Activated CD8-positive, alpha-beta T cell treated with anti-CD3 and anti-CD28 coated beads for 36 hours (primary cell): ENCODE data around the gene BRSK2. TPM values are rescaled to one million over a fixed set of nuclear protein-coding genes. Genes with fewer than 3 reads are reported as not detected.
"Not testable (repeated sequence)": the region's sequence is repeated elsewhere in the genome, so short reads cannot be mapped to it uniquely, and the experiment has no call there.

Experiments
- ATAC-seq: fragments of 200-7000 bp; cut with Tn5 transposase; one replicate; pipeline ENCODE4 v1.10.0; 2021; ENCODE audit warnings: mild to moderate bottlenecking, moderate library complexity
- CTCF ChIA-PET: fragments of 350-600 bp; sonication (Branson Sonifier 250); formaldehyde crosslinking; loops from one replicate; lab custom pipeline; 2021; ENCODE audit warnings: antibody characterized with exemption; lab: Charles Lee
- POLR2A ChIA-PET: fragments of 350-600 bp; sonication (Branson Sonifier 250); formaldehyde crosslinking; loops from one replicate; lab custom pipeline; 2021; ENCODE audit warnings: antibody characterized with exemption; lab: Charles Lee
- DNase-seq: peaks from one replicate; pipeline ENCODE4 v3.0.0-alpha.2; 2020
- H3K27ac Mint-ChIP-seq: one replicate; pipeline ENCODE4 v1.8.0; 2021; ENCODE audit warnings: mild to moderate bottlenecking, mixed read lengths
- H3K27me3 Mint-ChIP-seq: one replicate; pipeline ENCODE4 v1.8.0; 2021; ENCODE audit warnings: mixed read lengths
- H3K36me3 Mint-ChIP-seq: one replicate; pipeline ENCODE4 v1.8.0; 2021; ENCODE audit warnings: low read depth, mixed read lengths
- H3K4me1 Mint-ChIP-seq: one replicate; pipeline ENCODE4 v1.8.0; 2021; ENCODE audit warnings: low read depth, mixed read lengths
- H3K4me3 Mint-ChIP-seq: one replicate; pipeline ENCODE4 v1.8.0; 2021; ENCODE audit warnings: mild to moderate bottlenecking, moderate library complexity, mixed read lengths
- H3K9me3 Mint-ChIP-seq: one replicate; pipeline ENCODE4 v1.8.0; 2021; ENCODE audit warnings: mixed read lengths
- intact Hi-C: fragments of 100-400 bp; cut with micrococcal nuclease; formaldehyde crosslinking; loops from one replicate; pipeline ENCODE4 v1.10.0; 2022
- total RNA-seq, 2 experiments: library from RNA; stranded (reverse); gene quantifications; one replicate each; pipeline ENCODE4 v1.2.3, GENCODE V29; 2021
- TF ChIP-seq, protein P1 (sequence below): fragments of 200-600 bp; IDR thresholded peaks from one replicate; pipeline ENCODE4 v1.8.0; 2022; ENCODE audit warnings: antibody characterized with exemption, mild to moderate bottlenecking

BRSK2 gene
- total RNA-seq, result 1 to 10 TPM; 1.1 to 2.0 TPM

DNA sequence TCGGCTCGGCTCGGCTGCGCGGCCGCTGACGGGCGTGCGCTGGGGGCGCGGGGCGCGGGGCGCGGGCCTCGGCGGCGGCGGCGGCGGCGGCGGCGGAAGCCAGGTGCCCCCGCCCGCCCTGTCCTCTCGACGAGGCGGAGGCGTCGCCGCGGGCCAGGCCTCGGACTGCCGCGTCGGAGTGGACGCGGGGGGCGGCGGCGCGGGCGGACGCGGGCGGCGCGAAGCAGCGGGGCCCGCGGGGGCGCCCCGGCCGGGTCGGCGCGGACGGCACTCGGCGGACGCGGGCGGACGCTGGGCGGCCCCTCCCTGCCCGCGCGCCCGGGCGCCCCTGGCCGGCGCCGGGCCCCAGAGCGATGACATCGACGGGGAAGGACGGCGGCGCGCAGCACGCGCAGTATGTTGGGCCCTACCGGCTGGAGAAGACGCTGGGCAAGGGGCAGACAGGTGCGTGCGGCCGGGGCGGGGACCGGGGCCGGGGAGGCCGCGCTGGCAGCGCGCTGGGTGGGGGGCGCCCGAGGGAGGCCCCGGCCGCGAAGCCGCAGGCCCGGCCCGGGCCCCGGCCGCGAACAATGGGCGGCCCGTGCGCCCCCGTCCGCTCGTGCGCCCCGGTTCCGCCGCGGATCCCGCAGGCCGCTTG lies at the start of gene BRSK2:
Gene BRSK2, plus strand, starts transcription at position 3 of the 637 bp plus-strand sequence. Its CDS starts 351 bp downstream, at position 354.
- H3K27me3 Mint-ChIP-seq, result peaks cover 21% of the 10 kb centered on the region
- TF ChIP-seq, protein P1, sequence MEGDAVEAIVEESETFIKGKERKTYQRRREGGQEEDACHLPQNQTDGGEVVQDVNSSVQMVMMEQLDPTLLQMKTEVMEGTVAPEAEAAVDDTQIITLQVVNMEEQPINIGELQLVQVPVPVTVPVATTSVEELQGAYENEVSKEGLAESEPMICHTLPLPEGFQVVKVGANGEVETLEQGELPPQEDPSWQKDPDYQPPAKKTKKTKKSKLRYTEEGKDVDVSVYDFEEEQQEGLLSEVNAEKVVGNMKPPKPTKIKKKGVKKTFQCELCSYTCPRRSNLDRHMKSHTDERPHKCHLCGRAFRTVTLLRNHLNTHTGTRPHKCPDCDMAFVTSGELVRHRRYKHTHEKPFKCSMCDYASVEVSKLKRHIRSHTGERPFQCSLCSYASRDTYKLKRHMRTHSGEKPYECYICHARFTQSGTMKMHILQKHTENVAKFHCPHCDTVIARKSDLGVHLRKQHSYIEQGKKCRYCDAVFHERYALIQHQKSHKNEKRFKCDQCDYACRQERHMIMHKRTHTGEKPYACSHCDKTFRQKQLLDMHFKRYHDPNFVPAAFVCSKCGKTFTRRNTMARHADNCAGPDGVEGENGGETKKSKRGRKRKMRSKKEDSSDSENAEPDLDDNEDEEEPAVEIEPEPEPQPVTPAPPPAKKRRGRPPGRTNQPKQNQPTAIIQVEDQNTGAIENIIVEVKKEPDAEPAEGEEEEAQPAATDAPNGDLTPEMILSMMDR, result no peak
- peaks cover 11% of the 10 kb centered on the region for H3K4me1 Mint-ChIP-seq
- H3K9me3 Mint-ChIP-seq, result no peaks in the 10 kb centered on the region
- intact Hi-C loops, result no loop called here
- ChIA-PET CTCF (no interaction called here), POLR2A (interaction anchor here (1.0 kb wide), 1 partner anchor 79 kb away, joined by 4 read pairs; no protein-coding TSS in a partner anchor)
- ATAC-seq, result no peak
- DNase-seq, result no peak
- H3K4me3 Mint-ChIP-seq, result peak within 1 kb of the TSS; percentile 69
- H3K36me3 Mint-ChIP-seq, result no peaks in the 10 kb centered on the region
- no peak within 1 kb of the TSS for H3K27ac Mint-ChIP-seq

DNA sequence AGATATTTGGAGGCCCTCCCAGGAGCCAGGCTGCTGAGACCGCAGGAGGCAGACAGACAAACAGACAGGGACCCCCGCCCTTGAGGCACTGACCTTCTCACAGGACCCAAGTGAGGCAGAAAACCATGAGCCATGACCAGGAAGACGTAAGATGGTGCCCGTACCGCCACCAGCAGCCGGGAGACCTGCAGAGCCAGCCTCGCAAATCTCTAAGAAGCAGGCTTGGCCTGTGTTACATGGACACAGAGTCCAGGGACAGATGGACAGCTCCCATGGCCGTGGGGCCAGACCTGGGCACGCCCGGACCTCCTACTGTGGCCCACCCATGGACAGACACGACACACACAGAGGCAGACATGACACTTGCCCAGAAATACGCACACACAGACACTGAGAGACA lies 49.6 kb upstream of the BRSK2 start:
- no peak for DNase-seq
- H3K4me3 Mint-ChIP-seq, result no peak overlapping the region
- H3K27me3 Mint-ChIP-seq, result peaks cover 4% of the 10 kb centered on the region
- TF ChIP-seq, protein P1, result no peak
- H3K36me3 Mint-ChIP-seq, result no peaks in the 10 kb centered on the region
- intact Hi-C loops, result no loop called here
- H3K27ac Mint-ChIP-seq, result no peak overlapping the region
- H3K9me3 Mint-ChIP-seq, result peaks cover 7% of the 10 kb centered on the region
- ATAC-seq, result no peak
- peaks cover 10% of the 10 kb centered on the region for H3K4me1 Mint-ChIP-seq
- ChIA-PET POLR2A (no interaction called here), CTCF (no interaction called here)

DNA sequence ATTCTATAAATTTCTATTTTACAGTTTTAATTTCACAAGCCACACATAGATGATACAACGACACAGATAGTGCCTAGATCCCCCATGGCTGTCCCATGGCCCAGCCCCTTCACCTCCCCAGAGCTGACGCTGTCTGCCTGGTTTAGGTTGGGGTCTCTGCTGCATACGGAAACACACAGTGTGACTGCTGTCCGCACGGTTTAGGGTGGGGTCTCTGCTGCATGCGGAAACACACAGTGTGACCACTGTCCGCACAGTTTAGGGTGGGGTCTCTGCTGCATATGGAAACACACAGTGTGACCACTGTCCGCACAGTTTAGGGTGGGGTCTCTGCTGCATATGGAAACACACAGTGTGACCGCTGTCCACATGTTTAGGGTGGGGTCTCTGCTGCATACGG lies 48.5 kb upstream of the BRSK2 start:
- H3K27me3 Mint-ChIP-seq, ATAC-seq, H3K27ac Mint-ChIP-seq, POLR2A ChIA-PET, DNase-seq, intact Hi-C loops, H3K4me1 Mint-ChIP-seq, H3K4me3 Mint-ChIP-seq, H3K36me3 Mint-ChIP-seq, H3K9me3 Mint-ChIP-seq, CTCF ChIA-PET: not testable (repeated sequence)

DNA sequence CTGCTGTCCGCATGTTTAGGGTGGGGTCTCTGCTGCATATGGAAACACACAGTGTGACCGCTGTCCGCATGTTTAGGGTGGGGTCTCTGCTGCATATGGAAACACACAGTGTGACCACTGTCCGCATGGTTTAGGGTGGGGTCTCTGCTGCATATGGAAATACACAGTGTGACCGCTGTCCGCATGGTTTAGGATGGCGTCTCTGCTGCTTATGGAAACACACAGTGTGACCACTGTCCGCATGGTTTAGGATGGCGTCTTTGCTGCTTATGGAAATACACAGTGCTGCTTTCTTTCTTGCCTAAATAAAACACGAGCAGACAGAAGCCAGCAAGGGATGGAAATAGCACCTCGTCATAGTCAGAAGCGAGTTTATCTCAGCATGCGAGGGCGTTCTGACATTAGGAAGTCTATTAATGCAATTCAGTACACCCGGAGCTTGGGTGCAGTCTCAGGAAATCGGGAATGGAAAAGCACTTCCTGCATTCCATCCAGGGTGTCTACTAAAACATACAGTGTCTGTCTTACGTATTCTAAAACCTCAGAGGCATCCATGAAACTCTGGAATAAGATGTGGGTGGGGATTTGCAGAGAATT lies 47.7 kb upstream of the BRSK2 start:
- Mint-ChIP-seq H3K4me3 (no peak overlapping the region), H3K9me3 (peaks cover 7% of the 10 kb centered on the region), H3K27me3 (peaks cover 4% of the 10 kb centered on the region), H3K36me3 (no peaks in the 10 kb centered on the region), H3K27ac (no peak overlapping the region), H3K4me1 (peaks cover 7% of the 10 kb centered on the region)
- ChIA-PET CTCF (interaction anchor here (1.3 kb wide), 1 partner anchor 232 kb away, joined by 3 read pairs; no protein-coding TSS in a partner anchor), POLR2A (no interaction called here)
- intact Hi-C loops, result no loop called here
- ATAC-seq (no peak), DNase-seq (no peak)
- TF ChIP-seq, protein P1, result no peak

DNA sequence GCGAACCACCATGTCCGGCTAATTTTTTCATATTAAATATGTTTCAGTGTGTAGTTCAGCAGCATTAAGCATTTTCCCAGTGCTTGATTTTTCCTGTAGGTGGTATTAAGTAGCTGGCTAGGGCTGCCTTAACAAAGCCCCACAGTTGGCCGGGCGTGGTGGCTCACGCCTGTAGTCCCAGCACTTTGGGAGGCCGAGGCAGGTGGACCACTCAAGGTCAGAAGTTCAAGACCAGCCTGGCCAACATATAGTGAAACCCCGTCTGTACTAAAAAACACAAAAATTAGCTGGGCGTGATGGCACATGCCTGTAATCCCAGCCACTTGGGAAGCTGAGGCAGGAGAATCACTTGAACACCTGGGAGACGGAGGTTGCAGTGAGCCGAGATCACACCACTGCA lies 46.8 kb upstream of the BRSK2 start:
- Mint-ChIP-seq H3K27me3 (peaks cover 2% of the 10 kb centered on the region), H3K27ac (no peak overlapping the region), H3K4me1 (peaks cover 4% of the 10 kb centered on the region), H3K36me3 (no peaks in the 10 kb centered on the region), H3K9me3 (peaks cover 4% of the 10 kb centered on the region), H3K4me3 (no peak overlapping the region)
- ATAC-seq (no peak), DNase-seq (no peak)
- intact Hi-C loops, result no loop called here
- TF ChIP-seq, protein P1, result no peak
- ChIA-PET CTCF (interaction anchor here (1.3 kb wide), 1 partner anchor 231 kb away, joined by 3 read pairs; no protein-coding TSS in a partner anchor), POLR2A (interaction anchor here (0.6 kb wide), 1 partner anchor 425 kb away, joined by 3 read pairs; no protein-coding TSS in a partner anchor)
